ENCODE measurements around the gene MMP14. TPM values are rescaled to one million over a fixed set of nuclear protein-coding genes. Genes with fewer than 3 reads are reported as not detected.
A peak's percentile ranks its signal among the peaks of the same experiment; 100 is the strongest.

The MMP14 gene
- total RNA-seq, 5 donors from 2014 or later (not counting 1 experiment from before 2014, with no cell fraction given), result 1.9 to 3.7 (median 2.3) TPM

DNA sequence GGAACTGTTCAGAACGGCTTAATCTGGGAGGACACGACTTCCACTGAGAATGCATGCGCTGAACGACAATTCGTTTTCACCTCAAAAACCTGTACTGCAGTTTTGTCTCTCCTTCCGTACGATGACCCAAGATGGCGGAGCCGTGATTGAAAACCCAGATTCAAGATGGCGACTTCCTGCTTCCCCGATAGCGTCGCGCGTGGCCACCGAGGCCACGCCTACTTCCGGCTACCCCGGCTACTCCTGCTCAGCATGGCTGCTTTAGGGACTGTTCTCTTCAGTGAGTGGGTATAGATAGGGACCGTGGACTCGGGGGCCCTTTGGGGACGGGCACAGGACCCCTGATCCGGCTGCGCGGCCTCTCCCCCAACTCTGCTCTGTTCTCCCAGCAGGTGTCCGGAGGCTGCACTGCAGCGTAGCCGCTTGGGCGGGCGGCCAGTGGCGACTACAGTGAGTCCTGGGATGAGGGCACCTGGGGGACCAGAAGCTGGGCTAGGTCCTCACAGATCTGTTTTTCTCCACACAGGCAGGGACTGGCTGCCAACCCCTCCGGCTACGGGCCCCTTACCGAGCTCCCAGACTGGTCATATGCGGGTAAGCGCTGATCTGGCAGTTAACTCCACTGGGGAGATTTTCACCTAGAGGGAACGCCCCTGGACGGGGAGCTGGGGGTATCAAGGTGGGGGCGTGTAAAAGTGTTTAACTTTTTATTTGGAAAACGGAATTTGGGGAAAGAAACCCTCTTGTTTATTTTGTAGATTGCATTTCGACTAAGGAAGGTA, 6.5 kb upstream of the MMP14 start, which contains the start of gene MRPL52:
MRPL52 (plus strand) TSS at position 227 of the 782 bp plus-strand sequence; CDS start at position 253, 26 bp downstream.
- Mint-ChIP-seq H3K27ac (peak within 1 kb of the TSS; percentile 91 to 97), H3K27me3 (no peaks in the 10 kb centered on the region), H3K9me3 (peaks cover 0 to 3% (median 0%) of the 10 kb centered on the region in 3 donors), H3K36me3 (peaks cover 17% of the 10 kb centered on the region), H3K4me1 (peaks cover 26 to 34% (median 31%) of the 10 kb centered on the region in 3 donors), H3K4me3 (peak within 1 kb of the TSS; percentile 89 to 93 (median 90))
- Histone ChIP-seq H3K36me3 (ENCODE audit: control insufficient read depth in 2 of 2, extremely low read depth in 1 of 2, insufficient read depth in 1 of 2, low read length in 1 of 2) (peaks cover 1 to 27% of the 10 kb centered on the region in 2 donors), H3K27ac (ENCODE audit: low read length) (peak within 1 kb of the TSS; percentile 77), H3K4me1 (ENCODE audit: control insufficient read depth in 1 of 2, extremely low read depth in 1 of 2, insufficient read depth in 2 of 2, low read length in 2 of 2) (peaks cover 9 to 22% of the 10 kb centered on the region in 2 experiments), H3K27me3 (replicated peaks in 1 of 2; ENCODE audit: control insufficient read depth in 2 of 2, extremely low read depth in 1 of 2, insufficient read depth in 2 of 2, low read length in 1 of 2) (peaks cover 0 to 11% of the 10 kb centered on the region in 2 experiments), H3K4me3 (ENCODE audit: control insufficient read depth in 1 of 2, extremely low read depth in 1 of 2, low read length in 1 of 2) (peak within 1 kb of the TSS; percentile 85 to 99), H3K9me3 (no peaks in the 10 kb centered on the region)
- peak; percentile 95 to 99 (median 98) for ATAC-seq (replicated peaks in 1 of 4)
- ChIA-PET POLR2A (interaction anchor here in 1 of 2 donors (0.5 to 1.0 kb wide), 5 partner anchors 64 to 674 kb away, joined by 3 to 5 read pairs (median 3); partner anchors contain the start of genes ACIN1 and C14orf119), CTCF (interaction anchor here (0.7 to 2.0 kb wide), 7 partner anchors 23 to 260 kb away, joined by 3 to 7 read pairs (median 4); partner anchors contain the start of genes DAD1 (in 1 of the 2) and OXA1L (in 1 of the 2))
- DNase-seq, result peak; percentile 74 to 95 (median 90)
- WGBS (ENCODE audit: insufficient coverage), result 0% methylated on average over 37 of the region's 41 CpGs

DNA sequence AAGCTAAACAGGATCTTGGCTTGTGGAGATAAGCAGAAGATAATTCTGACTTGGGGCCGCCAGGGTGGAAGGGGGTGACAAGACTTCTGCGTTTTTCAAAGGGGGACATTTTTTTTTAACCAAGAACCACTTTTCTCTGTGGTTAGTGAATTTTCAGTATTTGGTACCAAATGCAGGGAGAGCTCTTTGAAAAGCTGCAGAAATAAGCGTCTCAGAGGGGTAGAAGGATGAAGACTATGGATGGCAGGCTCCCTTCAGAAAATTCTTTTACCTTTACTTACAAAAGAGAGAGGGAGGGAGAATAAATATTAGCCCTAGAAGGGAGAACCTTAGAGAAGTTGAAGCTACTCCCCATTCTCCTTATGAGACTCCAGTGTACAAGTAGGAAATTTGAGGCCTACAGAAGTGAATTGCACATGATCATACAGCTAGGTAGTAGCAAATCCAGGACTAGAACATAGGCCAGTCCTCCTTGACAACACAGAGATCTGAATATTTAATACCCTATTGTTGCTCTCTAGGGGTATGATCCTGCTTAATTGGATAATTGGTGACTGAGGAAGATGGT, 5.9 kb upstream of the MMP14 start:
- Mint-ChIP-seq H3K27ac (peak overlapping the region; percentile 91 to 97), H3K36me3 (peaks cover 20% of the 10 kb centered on the region), H3K4me1 (peaks cover 22 to 32% (median 28%) of the 10 kb centered on the region in 3 donors), H3K9me3 (peaks cover 0 to 3% (median 0%) of the 10 kb centered on the region in 3 donors), H3K27me3 (no peaks in the 10 kb centered on the region), H3K4me3 (peak overlapping the region; percentile 89 to 93 (median 90))
- Histone ChIP-seq H3K36me3 (ENCODE audit: control insufficient read depth in 2 of 2, extremely low read depth in 1 of 2, insufficient read depth in 1 of 2, low read length in 1 of 2) (peaks cover 4 to 27% of the 10 kb centered on the region in 2 donors), H3K27me3 (replicated peaks in 1 of 2; ENCODE audit: control insufficient read depth in 2 of 2, extremely low read depth in 1 of 2, insufficient read depth in 2 of 2, low read length in 1 of 2) (peaks cover 0 to 11% of the 10 kb centered on the region in 2 experiments), H3K4me1 (ENCODE audit: control insufficient read depth in 1 of 2, extremely low read depth in 1 of 2, insufficient read depth in 2 of 2, low read length in 2 of 2) (peaks cover 7 to 19% of the 10 kb centered on the region in 2 experiments), H3K27ac (ENCODE audit: low read length) (no peak overlapping the region), H3K9me3 (no peaks in the 10 kb centered on the region), H3K4me3 (ENCODE audit: control insufficient read depth in 1 of 2, extremely low read depth in 1 of 2, low read length in 1 of 2) (peak overlapping the region; percentile 85 to 99)
- DNase-seq (peak in 2 of 35 experiments; percentile 19 to 31), ATAC-seq (replicated peaks in 1 of 4) (peak; percentile 7 to 25 (median 15))
- no CpG with 5 or more reads among the region's 3 CpGs for WGBS (ENCODE audit: insufficient coverage)
- ChIA-PET POLR2A (interaction anchor here in 1 of 2 donors (0.5 to 1.0 kb wide), 6 partner anchors 65 to 675 kb away, joined by 3 to 6 read pairs (median 4); partner anchors contain the start of genes ACIN1 and C14orf119), CTCF (interaction anchor here (0.6 to 2.0 kb wide), 8 partner anchors 22 to 261 kb away, joined by 3 to 7 read pairs (median 4); partner anchors contain the start of genes DAD1 (in 1 of the 2) and PSMB5 (in 1 of the 2))

DNA sequence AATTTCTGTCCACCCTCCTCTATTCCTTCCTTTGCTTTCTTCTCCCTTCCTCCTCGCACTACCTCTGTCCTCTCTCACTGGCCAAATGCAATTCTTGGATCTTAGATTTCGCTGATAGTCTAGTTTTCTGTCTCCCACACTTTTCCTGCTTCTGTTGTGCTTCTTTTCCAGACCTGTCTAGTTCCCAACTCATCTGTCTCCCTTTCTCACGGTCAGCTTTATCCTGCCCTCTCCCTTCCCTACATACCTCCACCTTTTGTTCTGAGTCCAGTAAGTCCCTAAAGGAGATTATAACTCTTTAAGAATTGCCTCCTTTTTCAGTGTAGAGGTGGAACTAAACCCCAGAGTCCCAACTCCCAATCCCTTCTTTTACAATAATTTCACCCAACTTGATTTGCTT, 880 bp upstream of the MMP14 start:
- peaks cover 9 to 24% of the 10 kb centered on the region in 2 donors for H3K27me3 Mint-ChIP-seq
- H3K4me3 Mint-ChIP-seq, result peak overlapping the region in 1 of 3 donors; percentile 90
- no peak overlapping the region for H3K27ac ChIP-seq (ENCODE audit: low read length)
- peaks cover 18 to 31% (median 25%) of the 10 kb centered on the region in 3 donors for H3K4me1 Mint-ChIP-seq
- no peaks in the 10 kb centered on the region for H3K9me3 Mint-ChIP-seq
- CTCF ChIA-PET, result interaction anchor here (0.7 to 1.5 kb wide), 3 partner anchors 17 to 266 kb away, joined by 3 to 5 read pairs (median 3); no protein-coding TSS in a partner anchor
- WGBS (ENCODE audit: insufficient coverage), result 100% methylated on average over 2 of the region's 3 CpGs
- no peaks in the 10 kb centered on the region for H3K9me3 ChIP-seq
- H3K27ac Mint-ChIP-seq, result peak overlapping the region; percentile 0 to 29
- H3K36me3 ChIP-seq (ENCODE audit: control insufficient read depth in 2 of 2, extremely low read depth in 1 of 2, insufficient read depth in 1 of 2, low read length in 1 of 2), result peaks cover 4 to 27% of the 10 kb centered on the region in 2 donors
- POLR2A ChIA-PET, result interaction anchor here in 1 of 2 donors (1.2 kb wide), 1 partner anchor 28 kb away, joined by 3 read pairs; no protein-coding TSS in a partner anchor
- peaks cover 9 to 28% of the 10 kb centered on the region in 2 experiments for H3K4me1 ChIP-seq (ENCODE audit: control insufficient read depth in 1 of 2, extremely low read depth in 1 of 2, insufficient read depth in 2 of 2, low read length in 2 of 2)
- DNase-seq, result no peak
- no peak for ATAC-seq (replicated peaks in 1 of 4)
- peaks cover 0 to 36% of the 10 kb centered on the region in 2 experiments for H3K27me3 ChIP-seq (replicated peaks in 1 of 2; ENCODE audit: control insufficient read depth in 2 of 2, extremely low read depth in 1 of 2, insufficient read depth in 2 of 2, low read length in 1 of 2)
- no peak overlapping the region for H3K4me3 ChIP-seq (ENCODE audit: control insufficient read depth in 1 of 2, extremely low read depth in 1 of 2, low read length in 1 of 2)
- H3K36me3 Mint-ChIP-seq, result peaks cover 20% of the 10 kb centered on the region

DNA sequence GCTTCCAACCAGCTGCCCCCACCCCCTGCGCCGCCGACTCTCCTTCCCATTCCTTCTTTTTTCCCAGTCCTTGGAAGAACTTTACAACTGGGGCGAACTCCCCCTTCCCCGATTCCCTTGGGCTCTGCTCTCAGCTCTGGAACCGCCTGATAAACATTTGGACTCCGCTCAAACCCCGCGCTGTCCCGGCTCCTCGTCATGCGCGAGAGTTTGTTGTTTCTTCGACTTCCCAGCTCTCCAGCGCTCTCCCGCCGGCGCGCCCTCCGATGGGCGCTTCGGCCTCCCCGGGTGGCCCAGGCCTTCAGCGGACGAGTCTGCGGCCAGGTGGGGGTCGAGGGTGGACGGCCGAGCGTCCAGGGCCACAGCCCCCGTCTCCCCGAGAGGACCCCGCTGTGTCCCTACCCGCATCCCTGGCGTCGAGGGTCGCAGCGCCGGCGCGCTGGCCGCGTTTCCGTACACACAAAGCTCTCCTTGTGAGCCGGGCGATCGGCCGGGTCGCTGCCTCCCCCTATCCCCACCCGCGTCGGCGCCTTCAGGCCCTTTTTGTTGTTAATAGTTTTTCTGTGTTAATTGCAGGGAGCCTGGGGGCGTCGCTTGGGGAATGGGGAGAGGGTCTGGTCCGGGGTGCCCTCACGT, 847 bp downstream of the MMP14 start:
- Mint-ChIP-seq H3K4me3 (peak overlapping the region; percentile 81 to 90 (median 87)), H3K36me3 (peaks cover 11% of the 10 kb centered on the region), H3K27ac (peak overlapping the region in 1 of 2 donors; percentile 39), H3K27me3 (peaks cover 13 to 31% of the 10 kb centered on the region in 2 donors), H3K4me1 (peaks cover 5 to 13% (median 13%) of the 10 kb centered on the region in 3 donors), H3K9me3 (no peaks in the 10 kb centered on the region)
- ChIA-PET POLR2A (interaction anchor here in 1 of 2 donors (0.7 kb wide), 1 partner anchor 1278 kb away, joined by 4 read pairs; the partner anchor contains the start of gene NRL), CTCF (interaction anchor here (0.7 to 0.9 kb wide), 2 partner anchors 16 to 234 kb away, joined by 3 to 4 read pairs; no protein-coding TSS in a partner anchor)
- ATAC-seq (replicated peaks in 1 of 4), result peak; percentile 43 to 59 (median 58)
- DNase-seq, result peak in 3 of 35 experiments; percentile 8 to 32 (median 13)
- Histone ChIP-seq H3K4me1 (ENCODE audit: control insufficient read depth in 1 of 2, extremely low read depth in 1 of 2, insufficient read depth in 2 of 2, low read length in 2 of 2) (peaks cover 6 to 21% of the 10 kb centered on the region in 2 experiments), H3K4me3 (ENCODE audit: control insufficient read depth in 1 of 2, extremely low read depth in 1 of 2, low read length in 1 of 2) (peak overlapping the region; percentile 43 to 78), H3K27ac (ENCODE audit: low read length) (no peak overlapping the region), H3K36me3 (ENCODE audit: control insufficient read depth in 2 of 2, extremely low read depth in 1 of 2, insufficient read depth in 1 of 2, low read length in 1 of 2) (peaks cover 4 to 17% of the 10 kb centered on the region in 2 donors), H3K9me3 (no peaks in the 10 kb centered on the region), H3K27me3 (replicated peaks in 1 of 2; ENCODE audit: control insufficient read depth in 2 of 2, extremely low read depth in 1 of 2, insufficient read depth in 2 of 2, low read length in 1 of 2) (peaks cover 0 to 48% of the 10 kb centered on the region in 2 experiments)
- 9% methylated on average over 32 of the region's 57 CpGs for WGBS (ENCODE audit: insufficient coverage)

DNA sequence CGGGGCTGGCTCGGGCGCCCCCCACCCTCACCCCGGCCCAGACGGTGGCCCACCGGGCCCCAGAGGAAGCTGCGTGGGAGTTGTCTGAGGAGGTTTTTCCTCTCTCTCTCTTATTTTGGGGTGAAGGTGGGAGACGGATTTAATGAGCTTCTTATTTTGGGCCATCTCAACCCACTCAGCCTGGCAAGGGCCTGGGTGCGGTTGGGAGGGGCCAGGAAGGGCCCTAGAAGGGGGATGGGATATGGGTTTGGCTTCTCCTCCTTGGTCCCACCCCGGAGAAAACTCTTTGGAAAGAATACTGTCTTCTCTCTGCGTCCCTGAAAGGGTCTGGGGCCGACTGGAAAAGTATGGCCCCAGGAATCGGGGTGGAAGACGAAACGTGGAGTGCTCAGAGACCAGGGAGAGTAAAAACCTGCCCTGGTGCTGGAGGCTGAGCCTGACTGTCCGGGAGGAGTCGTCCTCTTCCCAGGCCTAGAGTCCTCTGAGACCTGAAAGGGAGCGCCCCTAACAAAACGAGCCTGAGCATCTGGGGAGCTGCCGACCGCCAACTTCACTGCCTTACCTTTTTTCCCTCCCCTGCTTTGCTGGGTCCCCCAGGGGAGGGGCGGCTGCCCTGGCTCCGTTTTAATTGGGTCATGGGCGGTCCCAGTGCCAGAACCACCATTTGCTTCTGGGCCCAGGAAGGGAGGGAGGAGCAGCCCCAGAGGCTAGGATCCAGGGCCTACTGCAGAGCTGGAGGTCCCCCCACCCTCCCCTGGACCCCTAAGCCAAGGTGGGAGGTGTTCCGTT, 1.6 kb downstream of the MMP14 start:
- 96% methylated on average over 12 of the region's 25 CpGs for WGBS (ENCODE audit: insufficient coverage)
- peak overlapping the region; percentile 43 to 78 for H3K4me3 ChIP-seq (ENCODE audit: control insufficient read depth in 1 of 2, extremely low read depth in 1 of 2, low read length in 1 of 2)
- DNase-seq, result no peak
- H3K4me1 ChIP-seq (ENCODE audit: control insufficient read depth in 1 of 2, extremely low read depth in 1 of 2, insufficient read depth in 2 of 2, low read length in 2 of 2), result peaks cover 6 to 21% of the 10 kb centered on the region in 2 experiments
- POLR2A ChIA-PET, result interaction anchor here in 1 of 2 donors (0.7 kb wide), 1 partner anchor 1277 kb away, joined by 4 read pairs; the partner anchor contains the start of gene NRL
- H3K27me3 Mint-ChIP-seq, result peaks cover 13 to 31% of the 10 kb centered on the region in 2 donors
- CTCF ChIA-PET, result interaction anchor here (0.9 kb wide), 2 partner anchors 15 to 82 kb away, joined by 3 read pairs; no protein-coding TSS in a partner anchor
- peaks cover 4 to 17% of the 10 kb centered on the region in 2 donors for H3K36me3 ChIP-seq (ENCODE audit: control insufficient read depth in 2 of 2, extremely low read depth in 1 of 2, insufficient read depth in 1 of 2, low read length in 1 of 2)
- H3K36me3 Mint-ChIP-seq, result peaks cover 11% of the 10 kb centered on the region
- H3K9me3 ChIP-seq, result no peaks in the 10 kb centered on the region
- H3K4me1 Mint-ChIP-seq, result peaks cover 5 to 13% (median 13%) of the 10 kb centered on the region in 3 donors
- peak overlapping the region; percentile 43 to 90 (median 58) for H3K4me3 Mint-ChIP-seq
- H3K27ac ChIP-seq (ENCODE audit: low read length), result no peak overlapping the region
- peaks cover 0 to 54% of the 10 kb centered on the region in 2 experiments for H3K27me3 ChIP-seq (replicated peaks in 1 of 2; ENCODE audit: control insufficient read depth in 2 of 2, extremely low read depth in 1 of 2, insufficient read depth in 2 of 2, low read length in 1 of 2)
- peak in 2 of 4 experiments; percentile 12 to 24 for ATAC-seq (replicated peaks in 1 of 4)
- H3K27ac Mint-ChIP-seq, result peak overlapping the region in 1 of 2 donors; percentile 4
- H3K9me3 Mint-ChIP-seq, result no peaks in the 10 kb centered on the region
